ENCODE results near the gene BMERB1.

DNA sequence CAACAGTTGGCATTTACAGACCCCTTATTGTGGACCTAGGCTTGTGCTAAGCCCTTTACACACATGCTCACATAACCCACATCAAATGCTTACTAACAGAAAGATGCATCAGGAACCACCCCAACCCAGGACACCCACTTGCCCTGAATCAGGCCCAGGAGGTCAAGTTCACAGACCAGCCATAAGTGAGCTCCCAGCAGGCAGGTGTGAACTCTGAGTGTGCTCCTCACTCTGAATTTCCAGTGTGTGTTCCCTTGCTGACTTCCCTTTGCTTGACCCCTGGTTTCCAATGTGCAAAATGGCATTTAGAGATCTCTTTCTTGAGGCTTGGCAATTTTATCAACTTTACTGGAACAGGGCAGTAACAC is 87.0 kb downstream of the BMERB1 start:
- no peak for TF ChIP-seq EZH2phosphoT487 (IDR thresholded peaks at IDR 0.05; ENCODE audit: low read depth, severe bottlenecking, unreplicated experiment)
- TF ChIP-seq, protein P1, sequence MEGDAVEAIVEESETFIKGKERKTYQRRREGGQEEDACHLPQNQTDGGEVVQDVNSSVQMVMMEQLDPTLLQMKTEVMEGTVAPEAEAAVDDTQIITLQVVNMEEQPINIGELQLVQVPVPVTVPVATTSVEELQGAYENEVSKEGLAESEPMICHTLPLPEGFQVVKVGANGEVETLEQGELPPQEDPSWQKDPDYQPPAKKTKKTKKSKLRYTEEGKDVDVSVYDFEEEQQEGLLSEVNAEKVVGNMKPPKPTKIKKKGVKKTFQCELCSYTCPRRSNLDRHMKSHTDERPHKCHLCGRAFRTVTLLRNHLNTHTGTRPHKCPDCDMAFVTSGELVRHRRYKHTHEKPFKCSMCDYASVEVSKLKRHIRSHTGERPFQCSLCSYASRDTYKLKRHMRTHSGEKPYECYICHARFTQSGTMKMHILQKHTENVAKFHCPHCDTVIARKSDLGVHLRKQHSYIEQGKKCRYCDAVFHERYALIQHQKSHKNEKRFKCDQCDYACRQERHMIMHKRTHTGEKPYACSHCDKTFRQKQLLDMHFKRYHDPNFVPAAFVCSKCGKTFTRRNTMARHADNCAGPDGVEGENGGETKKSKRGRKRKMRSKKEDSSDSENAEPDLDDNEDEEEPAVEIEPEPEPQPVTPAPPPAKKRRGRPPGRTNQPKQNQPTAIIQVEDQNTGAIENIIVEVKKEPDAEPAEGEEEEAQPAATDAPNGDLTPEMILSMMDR (IDR thresholded peaks at IDR 0.05; ENCODE audit: poor library complexity), result no peak
